OCI-M2 (cell line): ENCODE measurements around the gene NBAS.
"Not testable (repeated sequence)": the region's sequence is repeated elsewhere in the genome, so short reads cannot be mapped to it uniquely, and the experiment has no call there.

Source experiments
- DNase-seq: peaks from one replicate; lab custom pipeline; 2025; ENCODE audit not compliant: unreplicated experiment; lab: John Stamatoyannopoulos, UW

NBAS gene

DNA sequence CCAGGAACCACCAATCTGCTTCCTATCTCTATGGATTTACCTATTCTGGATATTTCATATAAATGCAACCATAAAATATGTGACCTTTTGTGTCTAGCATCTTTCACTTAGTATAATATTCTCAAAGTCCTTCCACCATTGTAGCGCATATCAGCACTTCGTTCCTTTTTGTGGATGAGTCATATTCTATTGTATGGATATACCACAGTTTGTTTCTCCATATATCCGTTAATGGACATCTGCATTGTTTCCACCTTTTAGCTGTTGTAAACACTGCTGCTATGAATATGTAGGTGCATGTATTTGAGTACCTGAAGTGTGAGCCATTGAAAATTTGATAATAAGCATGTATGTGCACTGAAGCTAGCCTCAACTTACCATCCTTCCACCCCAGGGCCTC, 80.1 kb downstream of the NBAS start:
- DNase-seq = no peak

DNA sequence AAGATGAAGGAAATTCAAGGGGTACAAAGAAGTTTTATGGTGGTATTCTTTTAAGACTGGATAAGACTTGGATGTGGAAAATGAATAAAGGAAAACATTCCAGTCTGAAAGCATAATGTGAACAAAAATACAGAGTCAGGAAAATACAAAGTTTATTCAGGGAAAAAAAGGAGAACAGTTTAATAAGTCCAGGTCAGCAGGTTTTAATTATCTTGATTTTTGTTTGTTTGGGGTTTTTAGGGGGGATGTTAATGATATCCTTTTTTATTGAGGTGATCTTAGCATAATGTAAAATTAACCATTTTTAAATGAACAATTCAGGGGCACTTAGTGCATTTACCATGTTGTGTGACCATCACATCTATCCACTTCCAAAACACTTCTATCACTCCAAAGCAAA, 80.6 kb downstream of the NBAS start:
- no peak for DNase-seq

DNA sequence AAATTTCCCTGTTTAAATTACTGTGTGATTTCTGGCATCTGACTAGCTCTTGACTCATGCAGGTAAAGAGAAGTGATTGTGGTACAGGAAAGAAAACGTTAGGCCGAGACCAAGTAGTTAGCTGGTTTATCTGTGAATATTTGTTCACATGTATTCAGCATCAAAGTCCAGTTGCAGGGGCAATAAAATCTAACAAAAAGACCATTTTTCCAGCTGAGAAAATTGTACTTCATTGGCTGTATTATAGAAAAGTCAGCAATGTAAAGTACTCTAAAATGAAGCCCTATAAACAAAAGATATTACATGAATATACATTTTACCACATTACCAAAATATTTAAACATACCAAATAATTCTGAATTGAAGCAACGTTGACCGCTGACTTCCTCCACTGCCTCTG, 88.3 kb downstream of the NBAS start:
- DNase-seq = no peak

DNA sequence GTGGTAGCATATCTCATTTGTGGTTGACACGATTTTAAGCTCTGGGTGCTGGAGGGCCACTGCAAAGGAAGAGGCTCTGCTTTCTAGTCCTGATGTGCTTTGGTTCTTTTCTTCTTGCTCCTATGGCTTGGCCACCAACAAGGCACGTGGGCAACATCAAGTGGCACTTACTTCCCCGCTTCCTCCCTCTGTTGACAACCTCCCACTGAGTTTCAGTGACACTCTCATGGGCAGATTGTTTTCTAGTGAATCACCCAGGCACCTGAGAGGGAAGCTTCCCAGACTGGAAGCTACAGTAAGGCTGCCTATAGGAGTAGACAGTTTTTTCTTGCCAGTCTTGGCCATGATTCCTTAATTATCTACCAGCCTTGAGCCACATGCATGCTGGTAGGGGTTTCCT, 89.0 kb downstream of the NBAS start:
- no peak for DNase-seq

DNA sequence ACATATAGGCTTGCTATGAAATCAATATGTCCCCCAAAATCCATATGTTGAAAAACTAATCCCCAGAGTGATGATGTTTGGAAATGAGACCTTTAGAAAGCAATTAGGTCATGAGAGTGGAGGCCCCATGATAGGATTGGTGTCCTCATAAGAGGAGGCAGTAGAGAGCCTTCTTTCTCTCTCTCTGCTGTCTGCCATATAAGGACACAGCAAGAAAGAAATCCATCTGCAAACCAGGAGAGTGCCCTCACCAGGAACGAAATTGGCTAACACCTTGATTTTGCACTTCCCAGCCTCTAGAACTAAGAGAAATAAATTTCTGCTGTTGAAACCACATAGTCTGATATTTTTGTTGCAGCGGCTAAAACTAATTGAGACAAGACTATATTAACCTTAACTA, 89.5 kb downstream of the NBAS start:
- DNase-seq = no peak

DNA sequence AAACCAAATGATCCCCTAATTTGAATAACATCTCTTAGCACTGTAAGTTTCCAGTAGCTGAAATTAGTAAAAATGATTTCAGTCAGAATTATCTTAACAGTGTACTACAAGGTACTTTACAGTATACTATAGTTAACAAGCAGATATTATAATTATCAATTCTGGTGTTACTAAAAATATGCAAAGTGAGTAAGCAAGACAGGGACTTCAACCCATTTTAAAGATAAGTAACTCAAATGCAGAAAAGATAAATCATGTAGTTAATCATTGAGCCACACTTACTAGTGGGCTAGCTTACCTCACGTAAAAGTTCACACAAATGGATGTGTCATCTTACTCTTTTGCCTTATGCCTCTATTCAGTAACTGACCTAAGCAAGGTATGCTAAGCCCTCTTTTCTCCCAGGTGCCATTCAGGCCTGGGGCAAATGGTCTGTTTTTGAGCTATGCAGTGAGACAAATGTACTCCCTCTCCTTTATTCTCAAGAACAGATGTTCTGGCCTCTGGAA, 101.0 kb downstream of the NBAS start:
- DNase-seq = no peak

DNA sequence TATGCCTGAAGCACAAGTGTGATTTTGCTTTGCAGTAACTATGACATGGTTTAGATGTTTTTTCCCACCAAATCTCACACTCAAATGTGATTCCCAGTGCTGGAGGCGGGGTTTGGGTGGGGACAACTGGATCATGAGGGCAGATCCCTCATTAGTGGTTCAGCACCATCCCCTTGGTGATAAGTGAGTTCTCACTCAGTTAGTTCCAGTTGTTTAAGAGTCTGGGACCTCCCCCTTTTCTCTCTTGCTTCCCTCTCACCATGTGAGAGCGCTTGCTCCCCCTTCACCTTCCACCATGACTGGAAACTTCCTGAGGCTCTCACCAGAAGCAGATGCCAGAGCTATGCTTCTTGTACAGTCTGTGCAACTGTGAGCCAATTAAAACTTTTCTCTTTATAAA, 102.9 kb downstream of the NBAS start:
- DNase-seq = no peak

DNA sequence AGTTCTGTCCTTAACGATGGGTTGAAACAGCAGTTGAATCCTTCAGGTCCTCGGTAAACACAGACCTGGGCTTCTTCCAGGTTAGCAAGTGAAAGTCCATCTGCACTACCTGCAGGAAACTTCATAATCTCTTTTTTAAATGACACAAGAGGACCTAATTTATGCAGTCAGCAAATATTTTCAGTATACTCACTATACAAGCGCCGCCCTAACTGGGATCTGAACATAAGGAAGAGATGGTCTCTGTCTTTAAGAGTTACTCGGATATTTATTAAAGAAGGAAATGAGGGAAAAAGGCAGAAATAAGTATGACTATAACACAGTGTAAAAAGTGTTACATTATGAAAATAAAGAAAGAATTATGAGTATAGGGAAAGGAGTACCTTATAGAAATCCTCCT, 103.3 kb downstream of the NBAS start:
- DNase-seq = no peak

DNA sequence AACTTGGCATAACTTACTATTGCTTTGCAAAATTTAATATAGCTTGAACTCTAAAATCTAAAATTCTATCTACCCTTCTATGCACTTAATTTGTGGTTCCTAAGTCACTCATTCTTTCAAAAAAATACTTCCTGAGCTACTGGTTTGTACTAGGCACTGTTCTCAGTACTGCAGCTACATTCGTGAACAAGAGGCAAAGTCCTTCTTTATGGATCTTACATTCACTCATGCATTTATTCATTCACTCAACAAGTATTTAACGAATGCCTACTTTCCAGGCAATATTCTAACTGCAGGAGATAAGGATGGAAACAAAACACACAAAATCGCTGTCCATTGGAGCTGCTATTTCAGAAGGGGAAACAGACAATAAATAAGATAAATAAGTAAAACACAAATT, 104.8 kb downstream of the NBAS start:
- DNase-seq = no peak

DNA sequence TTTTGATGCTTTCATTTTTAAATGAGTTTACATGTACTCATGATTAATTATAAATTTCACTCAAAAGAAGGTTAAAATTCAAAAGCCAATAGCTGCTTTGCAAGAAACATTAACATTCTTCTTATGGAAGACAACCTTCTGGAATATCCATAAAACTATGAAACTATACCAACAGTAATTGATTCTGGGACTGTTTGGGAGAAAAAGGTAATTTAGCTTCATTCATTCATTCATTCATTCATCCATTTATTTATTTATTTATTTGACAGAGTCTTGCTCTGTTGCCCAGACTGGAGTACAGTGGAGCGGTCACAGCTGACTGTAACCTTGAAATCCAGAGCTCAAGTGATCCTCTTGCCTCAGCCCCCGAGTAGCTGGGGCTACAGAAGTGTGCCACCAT, 110.3 kb downstream of the NBAS start:
- no peak for DNase-seq

DNA sequence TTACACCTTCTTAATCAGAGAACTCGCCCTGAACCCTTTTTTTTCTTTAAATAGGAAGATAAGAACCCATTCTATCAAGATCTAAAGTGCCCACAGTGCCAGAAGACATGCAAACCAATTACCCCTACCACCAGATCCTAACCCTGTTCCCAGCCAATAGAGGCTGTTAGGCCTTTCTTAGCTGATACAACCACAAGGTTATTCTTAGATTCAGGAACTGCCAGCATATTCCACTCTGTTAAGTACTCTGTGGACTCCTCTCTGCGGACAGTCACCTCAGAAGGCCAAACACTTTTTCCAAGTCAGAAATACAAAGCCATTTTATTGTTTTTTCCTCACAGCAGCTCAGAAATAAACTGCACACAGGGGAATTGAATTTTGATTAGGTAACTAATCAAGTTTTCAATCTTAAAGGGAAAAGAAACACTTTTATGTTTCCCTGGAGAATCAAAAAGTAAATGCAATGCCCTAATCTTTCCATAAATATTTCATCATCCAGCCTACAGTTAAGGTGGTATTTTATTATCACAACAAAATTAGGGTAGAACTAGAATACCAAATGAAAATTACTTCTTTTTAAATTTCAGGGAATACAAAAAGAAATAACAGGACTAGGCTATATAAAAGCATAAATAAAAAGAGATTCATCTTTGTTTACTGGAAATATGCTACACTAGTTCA, 111.4 kb downstream of the NBAS start:
- no peak for DNase-seq

DNA sequence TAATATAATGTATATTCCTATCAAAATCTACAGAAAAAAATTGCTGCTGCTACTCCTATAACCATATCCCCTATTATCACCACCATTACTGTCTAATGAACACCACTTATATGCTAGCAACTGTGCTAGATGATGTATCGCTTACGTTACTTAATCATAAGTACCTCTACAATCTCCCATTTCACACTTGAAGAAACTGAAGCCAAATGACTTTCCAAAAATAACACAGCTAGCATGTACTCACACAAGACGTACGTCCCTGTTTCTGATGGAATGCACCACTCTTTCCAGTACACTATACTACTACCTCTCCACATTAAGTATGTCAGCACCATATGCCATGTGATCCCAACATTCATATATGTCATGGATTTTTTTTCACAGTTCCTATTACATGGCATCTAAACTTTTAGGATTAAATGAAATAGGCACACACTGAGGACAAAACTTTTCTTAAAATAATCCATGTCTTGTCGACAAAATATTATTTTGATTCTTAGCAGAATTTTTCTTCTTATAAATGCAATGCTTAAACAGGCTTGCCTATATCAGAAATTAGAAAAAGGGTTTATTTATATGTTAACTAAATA, 112.8 kb downstream of the NBAS start:
- no peak for DNase-seq

DNA sequence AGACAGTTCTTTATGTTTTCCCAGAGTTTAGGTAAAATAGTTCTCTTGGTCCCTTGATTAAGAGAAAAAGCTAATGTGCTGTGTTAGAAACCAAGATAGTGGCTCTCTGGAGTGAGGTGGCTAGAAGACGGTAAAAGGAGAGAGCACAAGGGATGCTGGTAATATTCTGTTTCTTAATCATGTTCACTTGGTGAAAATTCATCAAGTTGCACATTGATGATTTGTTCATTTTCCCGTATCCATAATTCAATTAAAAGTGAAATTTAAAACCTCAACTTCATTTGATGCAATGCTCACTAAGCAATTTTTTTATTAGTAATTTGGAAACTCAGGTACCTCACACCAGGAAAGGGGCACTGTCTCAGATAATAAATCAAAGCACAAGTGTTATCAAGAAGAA, 113.8 kb downstream of the NBAS start:
- no peak for DNase-seq

DNA sequence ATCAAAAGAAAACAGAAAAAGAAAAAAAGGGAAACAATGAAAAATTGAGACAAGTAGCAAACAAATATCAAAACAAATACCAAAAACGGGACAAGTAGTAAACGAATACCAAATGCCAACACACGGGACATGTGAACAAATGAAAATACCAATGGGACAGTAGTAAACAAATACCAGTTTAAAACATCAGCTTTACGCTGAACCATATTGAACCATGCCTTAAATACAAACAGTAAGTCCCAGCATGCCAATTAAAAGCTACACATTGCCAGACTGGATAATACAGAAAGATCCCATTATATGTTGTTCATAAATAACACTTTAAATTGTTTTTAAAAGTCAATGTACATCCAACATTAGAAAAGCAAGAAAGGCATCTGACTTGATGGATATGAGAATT, 114.2 kb downstream of the NBAS start:
- DNase-seq = no peak

DNA sequence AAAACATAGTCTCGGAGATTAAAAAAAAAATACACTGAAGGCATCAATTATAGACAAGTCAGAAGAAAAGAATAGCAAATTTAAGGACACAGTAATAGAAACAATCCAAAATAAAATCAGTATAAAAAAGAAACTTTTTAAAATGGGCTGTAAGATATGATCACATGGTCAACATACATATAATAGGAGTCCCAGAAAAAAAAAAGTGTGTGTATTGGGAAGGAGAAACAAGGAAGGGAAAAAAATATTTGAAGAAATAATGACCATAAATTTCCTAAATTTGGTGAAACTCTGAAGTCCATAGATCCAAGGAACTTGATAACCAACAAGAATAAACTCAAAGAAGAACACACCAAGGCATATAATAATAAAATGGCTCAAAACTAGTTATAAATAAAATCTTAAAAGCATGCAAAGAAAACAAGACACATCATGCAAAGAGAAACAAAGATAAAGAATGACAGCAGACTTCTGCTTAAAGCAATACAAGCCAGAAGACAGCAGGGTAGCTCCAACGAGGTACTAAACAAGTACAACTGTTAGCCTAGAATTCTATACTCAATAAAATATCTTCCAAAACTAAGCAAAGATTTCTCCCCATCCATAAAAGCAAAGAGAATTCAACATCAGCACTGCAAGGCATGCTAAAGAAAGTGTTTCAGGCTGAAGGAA, 115.1 kb downstream of the NBAS start:
- DNase-seq = no peak

DNA sequence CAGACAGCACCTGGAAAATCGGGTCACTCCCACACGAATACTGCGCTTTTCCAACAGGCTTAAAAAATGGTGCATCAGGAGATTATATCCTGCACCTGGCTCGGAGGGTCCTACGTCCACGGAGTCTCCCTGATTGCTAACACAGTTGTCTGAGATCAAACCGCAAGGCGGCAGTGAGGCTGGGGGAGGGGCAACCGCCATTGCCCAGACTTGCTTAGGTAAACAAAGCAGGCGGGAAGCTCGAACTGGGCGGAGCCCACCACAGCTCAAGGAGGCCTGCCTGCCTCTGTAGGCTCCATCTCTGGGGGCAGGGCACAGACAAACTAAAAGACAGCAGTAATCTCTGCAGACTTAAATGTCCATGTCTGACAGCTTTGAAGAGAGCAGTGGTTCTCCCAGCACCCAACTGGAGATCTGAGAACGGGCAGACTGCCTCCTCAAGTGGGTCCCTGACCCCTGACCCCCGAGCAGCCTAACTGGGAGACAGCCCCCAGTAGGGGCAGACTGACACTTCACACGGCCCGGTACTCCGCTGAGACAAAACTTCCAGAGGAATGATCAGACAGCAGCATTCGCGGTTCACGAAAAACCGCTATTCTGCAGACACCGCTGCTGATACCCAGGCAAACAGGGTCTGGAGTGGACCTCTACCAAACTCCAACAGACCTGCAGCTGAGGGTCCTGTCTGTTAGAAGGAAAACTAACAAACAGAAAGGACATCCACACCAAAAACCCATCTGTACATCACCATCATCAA, 121.2 kb downstream of the NBAS start:
- DNase-seq = not testable (repeated sequence)

DNA sequence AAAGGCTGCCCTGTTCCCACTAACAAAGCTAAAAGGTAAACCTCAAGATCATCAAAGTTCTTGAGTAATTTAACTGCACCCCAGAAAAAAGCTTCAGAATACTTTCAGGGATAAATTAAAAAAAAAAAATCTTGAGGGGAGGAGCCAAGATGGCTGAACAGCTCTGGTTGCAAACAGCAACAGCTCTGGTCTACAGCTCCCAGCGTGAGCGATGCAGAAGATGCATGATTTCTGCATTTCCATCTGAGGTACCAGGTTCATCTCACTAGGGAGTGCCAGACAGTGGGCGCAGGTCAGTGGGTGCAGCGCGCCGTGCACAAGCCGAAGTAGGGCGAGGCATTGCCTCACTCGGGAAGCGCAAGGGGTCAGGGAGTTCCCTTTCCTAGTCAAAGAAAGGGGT, 121.8 kb downstream of the NBAS start:
- not testable (repeated sequence) for DNase-seq

DNA sequence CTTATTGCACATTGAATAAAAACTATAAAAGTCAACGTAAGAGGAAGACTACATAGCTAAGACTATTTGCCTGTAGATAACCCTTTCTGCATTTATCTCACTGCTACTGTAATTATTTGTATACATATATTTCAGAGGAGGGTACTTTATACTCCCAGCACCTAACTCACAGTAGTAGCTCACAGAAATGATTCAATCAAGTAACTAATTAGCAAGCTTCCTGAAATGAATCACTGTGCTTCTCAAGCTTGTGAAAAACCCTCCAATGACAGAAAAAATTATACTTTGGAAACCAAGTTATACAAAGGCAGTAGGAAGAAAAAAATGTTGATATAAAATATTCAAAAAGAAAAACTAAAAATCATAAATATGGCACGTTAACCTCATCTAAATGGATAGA, 124.9 kb downstream of the NBAS start:
- DNase-seq = no peak

DNA sequence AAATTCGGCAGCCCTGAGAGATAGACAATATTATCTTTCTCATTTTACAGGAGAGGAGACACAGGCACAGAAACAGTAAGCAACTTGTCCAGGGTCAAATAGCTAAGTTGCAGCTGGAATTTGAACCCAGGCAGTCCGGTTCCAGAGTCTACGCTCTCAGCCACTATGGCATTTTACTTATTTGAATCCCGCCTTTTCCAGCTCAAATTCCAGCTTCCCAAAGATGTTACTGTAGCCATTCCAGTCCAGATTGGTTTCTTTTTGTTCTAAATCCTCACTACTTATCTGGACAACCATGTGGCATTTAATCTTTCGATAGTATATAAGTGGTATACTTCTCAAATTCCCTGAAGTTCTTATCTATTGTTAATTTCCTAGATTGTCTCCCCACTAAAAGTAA, 125.7 kb downstream of the NBAS start:
- no peak for DNase-seq

DNA sequence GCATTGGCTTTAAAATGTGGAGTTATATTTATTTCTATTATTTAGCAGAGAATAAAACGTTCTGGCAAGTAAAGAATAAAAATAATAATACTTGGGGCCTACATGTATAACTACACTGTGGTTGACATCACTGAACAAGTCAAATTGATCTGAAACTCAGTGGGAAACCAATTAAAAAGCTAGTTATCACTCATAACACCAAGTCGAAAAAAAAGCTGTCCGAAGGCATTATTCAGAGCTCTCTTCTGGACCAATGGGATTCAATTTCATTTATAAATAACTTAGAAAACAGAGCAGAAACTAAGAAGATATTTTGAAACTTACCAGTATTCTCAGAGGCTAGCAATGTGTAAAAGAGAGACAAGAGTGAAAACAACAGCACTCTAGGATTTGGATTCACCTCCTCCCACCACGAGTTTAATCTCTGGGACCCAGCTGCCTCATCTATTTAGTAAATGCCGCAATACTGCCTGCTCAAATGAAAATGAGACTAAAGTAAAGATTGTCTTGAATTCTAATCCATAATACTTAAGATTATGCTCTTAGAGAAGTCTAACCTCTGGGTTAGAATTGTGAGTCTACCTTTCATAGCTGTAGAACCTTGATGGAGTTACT, 128.4 kb downstream of the NBAS start:
- peak; percentile 56 for DNase-seq

DNA sequence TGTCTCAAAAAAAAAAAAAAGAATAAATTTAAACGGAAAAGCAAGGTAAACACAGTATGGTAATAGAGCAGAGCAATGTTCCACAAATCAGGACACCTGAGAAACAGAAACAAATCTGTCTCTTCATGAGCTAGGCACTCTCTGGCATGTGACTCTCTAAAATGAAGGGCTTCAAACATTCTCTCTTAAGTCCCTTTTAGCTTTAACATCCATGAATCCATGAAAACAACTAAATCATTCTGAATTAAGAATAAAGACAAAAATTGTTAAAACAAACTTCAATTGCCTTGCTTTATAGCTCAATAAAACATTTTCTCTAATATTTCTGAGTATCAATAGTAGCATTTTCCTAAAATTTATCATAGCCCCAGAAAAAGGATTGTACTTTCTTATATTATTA, 132.1 kb downstream of the NBAS start:
- DNase-seq = no peak
